ENCODE results near the gene CD69.

GRCh38 chr12:9707864-9708808 is 52.6 kb downstream of the CD69 start:
- TF ChIP-seq REST (IDR thresholded peaks at IDR 0.05; ENCODE audit: insufficient read depth in 1 of 2, low read depth in 2 of 2, low read length in 2 of 2) (no peak), POLR2AphosphoS5 (IDR thresholded peaks at IDR 0.05; ENCODE audit: low read depth, low read length) (no peak)
